Esophagus muscularis mucosa (tissue), 4 donors: Measurements from ENCODE around the gene MSANTD3. TPM values are rescaled to one million over a fixed set of nuclear protein-coding genes. Genes with fewer than 3 reads are reported as not detected.

Source experiments
- DNase-seq: peaks from one replicate; pipeline ENCODE4 v3.0.0-alpha.2; 2017; ENCODE audit errors: extremely low spot score
- H3K27ac ChIP-seq, 4 donors: fragments of 200-600 bp; sonication (generic); replicated peaks in 1 of 4; 1 replicate in 3 of 4; 2 replicates in 1 of 4; pipeline ENCODE4 v1.5.1; 2016 to 2019; ENCODE audit warnings: mild to moderate bottlenecking in 1 of 4
- H3K27me3 ChIP-seq, 4 donors: fragments of 200-600 bp; sonication (generic); one replicate each; pipeline versions ENCODE4 v1.5.1 to v1.6.0; 2016 to 2019
- H3K36me3 ChIP-seq, 4 donors: fragments of 200-600 bp; sonication (generic); one replicate each; pipeline ENCODE4 v1.5.1; 2016 to 2019
- H3K4me1 ChIP-seq, 4 donors: fragments of 200-600 bp; sonication (generic); one replicate each; pipeline ENCODE4 v1.5.1; 2016 to 2019
- H3K4me3 ChIP-seq, 4 donors: fragments of 200-600 bp; sonication (generic); 1 replicate in 2 of 4; 2 replicates in 2 of 4; pipeline ENCODE4 v1.5.1; 2016 to 2019; ENCODE audit warnings: mild to moderate bottlenecking in 4 of 4, moderate library complexity in 1 of 4
- H3K9me3 ChIP-seq, 4 donors: fragments of 200-600 bp; sonication (generic); 1 replicate in 3 of 4; 2 replicates in 1 of 4; pipeline ENCODE4 v1.5.1; 2016 to 2019
- CTCF ChIP-seq, 3 experiments: fragments of 200-600 bp in 2 of 3; fragments of 450-650 bp in 1 of 3; sonication (generic) in 2 of 3; IDR thresholded peaks; one replicate each; pipeline ENCODE4 v1.5.1; 2017 to 2019; ENCODE audit warnings: antibody characterized with exemption in 3 of 3, mild to moderate bottlenecking in 2 of 3, moderate library complexity in 1 of 3
- EP300 ChIP-seq: sonication (generic); formaldehyde crosslinking; IDR thresholded peaks from one replicate; pipeline ENCODE4 v1.6.1; 2017; ENCODE audit warnings: antibody characterized with exemption
- POLR2A ChIP-seq: fragments of 450-650 bp; IDR thresholded peaks from one replicate; pipeline ENCODE4 v1.6.1; 2017; ENCODE audit warnings: antibody characterized with exemption, moderate library complexity, mild to moderate bottlenecking, low read depth
- POLR2AphosphoS5 ChIP-seq, 2 donors: sonication (generic); formaldehyde crosslinking; IDR thresholded peaks; one replicate each; pipeline ENCODE4 v1.6.1; 2017; ENCODE audit warnings: antibody characterized with exemption in 2 of 2
- WGBS: methylation state at CpG from one replicate; pipeline ENCODE4 v1.1.5; 2018; 5-methylcytosine and 5-hydroxymethylcytosine counted together
- intact Hi-C: fragments of 100-400 bp; cut with DNase I; formaldehyde crosslinking; loops from one replicate; pipeline ENCODE4 v1.15.1; 2023
- total RNA-seq, 4 donors: library from RNA; depleted of rRNA; stranded (reverse); fragments of >200 nt; gene quantifications; one replicate each; pipeline versions ENCODE4 v1.1.0 to v1.2.1, GENCODE V29; 2016

The MSANTD3 gene
- total RNA-seq, 4 donors from 2014 or later, result 28.5 to 50.4 (median 41.3) TPM

- peaks cover 2 to 22% (median 12%) of the 10 kb centered on the region in 4 donors for H3K36me3 ChIP-seq
- intact Hi-C loops, result no loop called here
- no peak overlapping the region for H3K27ac ChIP-seq
- WGBS, result 86% methylated on average over 1 of the region's 1 CpG
- H3K27me3 ChIP-seq, result no peaks in the 10 kb centered on the region
- H3K9me3 ChIP-seq, result no peaks in the 10 kb centered on the region
- DNase-seq, result no peak
- H3K4me3 ChIP-seq, result no peak overlapping the region
- H3K4me1 ChIP-seq, result peaks cover 0 to 5% (median 0%) of the 10 kb centered on the region in 4 donors
- TF ChIP-seq POLR2A (no peak), EP300 (no peak), CTCF (IDR thresholded peaks at IDR 0.05) (no peak), POLR2AphosphoS5 (IDR thresholded peaks at IDR 0.05) (no peak)
These were observed 30.6 kb downstream of the MSANTD3 start for GRCh38 chr9:100457517-100457916.

GRCh38 chr9:100459963-100460362 lies 33.0 kb downstream of the MSANTD3 start:
- no peaks in the 10 kb centered on the region for H3K9me3 ChIP-seq
- TF ChIP-seq POLR2A (no peak), EP300 (no peak), CTCF (IDR thresholded peaks at IDR 0.05) (no peak), POLR2AphosphoS5 (IDR thresholded peaks at IDR 0.05) (no peak)
- intact Hi-C loops, result no loop called here
- H3K4me1 ChIP-seq, result peaks cover 0 to 5% (median 0%) of the 10 kb centered on the region in 4 donors
- H3K36me3 ChIP-seq, result no peaks in the 10 kb centered on the region
- no peak for DNase-seq
- H3K27me3 ChIP-seq, result no peaks in the 10 kb centered on the region
- WGBS, result 74% methylated on average over 2 of the region's 2 CpGs
- H3K27ac ChIP-seq, result no peak overlapping the region
- H3K4me3 ChIP-seq, result no peak overlapping the region

GRCh38 chr9:100465274-100465673 lies 38.3 kb downstream of the MSANTD3 start:
- no peak for DNase-seq
- Histone ChIP-seq H3K4me3 (no peak overlapping the region), H3K27me3 (no peaks in the 10 kb centered on the region), H3K36me3 (no peaks in the 10 kb centered on the region), H3K4me1 (peaks cover 7 to 10% (median 8%) of the 10 kb centered on the region in 4 donors), H3K9me3 (no peaks in the 10 kb centered on the region), H3K27ac (no peak overlapping the region)
- WGBS, result 88% methylated on average over 2 of the region's 2 CpGs
- intact Hi-C loops, result no loop called here
- TF ChIP-seq POLR2A (no peak), POLR2AphosphoS5 (IDR thresholded peaks at IDR 0.05) (no peak), EP300 (no peak), CTCF (IDR thresholded peaks at IDR 0.05) (no peak)

- intact Hi-C loops, result no loop called here
- no peak for TF ChIP-seq POLR2AphosphoS5 (IDR thresholded peaks at IDR 0.05)
- no peak for TF ChIP-seq EP300
- no peak for TF ChIP-seq CTCF (IDR thresholded peaks at IDR 0.05)
- no peak for TF ChIP-seq POLR2A
- 95% methylated on average over 1 of the region's 1 CpG for WGBS
- no peaks in the 10 kb centered on the region for H3K27me3 ChIP-seq
- H3K27ac ChIP-seq, result no peak overlapping the region
- no peak overlapping the region for H3K4me3 ChIP-seq
- no peak for DNase-seq
- peaks cover 7 to 10% (median 8%) of the 10 kb centered on the region in 4 donors for H3K4me1 ChIP-seq
- no peaks in the 10 kb centered on the region for H3K36me3 ChIP-seq
- H3K9me3 ChIP-seq, result no peaks in the 10 kb centered on the region
These were observed 38.8 kb downstream of the MSANTD3 start for GRCh38 chr9:100465761-100466160.

- Histone ChIP-seq H3K27ac (no peak overlapping the region), H3K9me3 (no peaks in the 10 kb centered on the region), H3K4me1 (peaks cover 7 to 10% (median 8%) of the 10 kb centered on the region in 4 donors), H3K27me3 (no peaks in the 10 kb centered on the region), H3K36me3 (no peaks in the 10 kb centered on the region), H3K4me3 (no peak overlapping the region)
- intact Hi-C loops, result no loop called here
- 93% methylated on average over 2 of the region's 2 CpGs for WGBS
- no peak for DNase-seq
- no peak for TF ChIP-seq POLR2A
These were observed 39.4 kb downstream of the MSANTD3 start for GRCh38 chr9:100466171-100466828.
